Choroid plexus epithelial cell (primary cell): Measurements from ENCODE around the gene KLHL17.
"Not testable (repeated sequence)": the region's sequence is repeated elsewhere in the genome, so short reads cannot be mapped to it uniquely, and the experiment has no call there.

ENCODE experiments used
- DNase-seq: peaks from one replicate; pipeline ENCODE4 v3.0.0-alpha.2; 2010; ENCODE audit warnings: low read depth
- H3K4me3 ChIP-seq: 2 replicates; pipeline ENCODE4 v1.5.1; 2011; ENCODE audit warnings: low read depth, mild to moderate bottlenecking, control low read depth, low read length, moderate library complexity
- TF ChIP-seq, protein P1 (sequence below): conservative IDR thresholded peaks from 2 replicates; pipeline ENCODE4 v1.5.1; 2011; ENCODE audit warnings: low read depth, mild to moderate bottlenecking, control low read depth, inconsistent platforms, low read length, moderate library complexity

KLHL17 gene

GRCh38 chr1:981955-982558 lies 21.7 kb downstream of the KLHL17 start, which contains the start of gene PERM1:
TSS of gene PERM1 (minus strand) at chr1:982093. CDS start at chr1:981029, 1,064 bp downstream.
- TF ChIP-seq, protein P1, sequence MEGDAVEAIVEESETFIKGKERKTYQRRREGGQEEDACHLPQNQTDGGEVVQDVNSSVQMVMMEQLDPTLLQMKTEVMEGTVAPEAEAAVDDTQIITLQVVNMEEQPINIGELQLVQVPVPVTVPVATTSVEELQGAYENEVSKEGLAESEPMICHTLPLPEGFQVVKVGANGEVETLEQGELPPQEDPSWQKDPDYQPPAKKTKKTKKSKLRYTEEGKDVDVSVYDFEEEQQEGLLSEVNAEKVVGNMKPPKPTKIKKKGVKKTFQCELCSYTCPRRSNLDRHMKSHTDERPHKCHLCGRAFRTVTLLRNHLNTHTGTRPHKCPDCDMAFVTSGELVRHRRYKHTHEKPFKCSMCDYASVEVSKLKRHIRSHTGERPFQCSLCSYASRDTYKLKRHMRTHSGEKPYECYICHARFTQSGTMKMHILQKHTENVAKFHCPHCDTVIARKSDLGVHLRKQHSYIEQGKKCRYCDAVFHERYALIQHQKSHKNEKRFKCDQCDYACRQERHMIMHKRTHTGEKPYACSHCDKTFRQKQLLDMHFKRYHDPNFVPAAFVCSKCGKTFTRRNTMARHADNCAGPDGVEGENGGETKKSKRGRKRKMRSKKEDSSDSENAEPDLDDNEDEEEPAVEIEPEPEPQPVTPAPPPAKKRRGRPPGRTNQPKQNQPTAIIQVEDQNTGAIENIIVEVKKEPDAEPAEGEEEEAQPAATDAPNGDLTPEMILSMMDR = no peak
- DNase-seq = no peak
- H3K4me3 ChIP-seq = no peak within 1 kb of the TSS

DNA sequence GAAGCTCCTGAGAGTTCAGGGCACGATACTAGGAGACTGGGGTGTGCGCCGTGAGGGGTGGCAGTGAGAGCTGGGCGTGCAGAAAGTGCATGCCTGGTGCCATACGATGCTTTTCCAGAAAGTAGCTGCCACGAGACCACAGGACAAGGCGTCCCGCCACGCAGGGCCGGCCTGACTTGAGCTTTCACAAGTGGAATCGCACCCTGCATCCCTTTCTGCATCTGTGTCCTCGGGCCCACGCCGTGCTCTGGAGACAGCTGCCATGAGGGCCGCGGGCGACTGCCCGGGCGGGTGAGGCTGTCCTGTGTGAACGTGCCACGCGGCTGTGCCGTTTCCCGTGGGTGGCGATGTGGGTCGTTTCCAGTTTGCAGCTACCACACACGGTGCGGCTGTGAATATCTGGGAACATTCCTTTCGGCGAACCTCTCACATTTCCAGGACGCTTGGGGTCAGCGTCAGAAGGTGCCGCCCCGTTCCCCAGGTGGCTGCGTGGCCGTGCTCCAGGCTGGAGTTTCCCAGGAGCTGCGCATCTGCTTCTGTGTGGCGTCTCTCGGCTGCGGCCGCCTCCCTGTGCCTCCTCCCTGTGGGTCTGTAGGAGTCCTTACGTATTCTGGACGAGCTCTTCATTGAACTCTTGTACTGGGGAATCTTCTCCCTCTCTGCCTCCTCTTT lies 22.5 kb downstream of the KLHL17 start:
- TF ChIP-seq, protein P1 = no peak
- no peak overlapping the region for H3K4me3 ChIP-seq
- no peak for DNase-seq

- DNase-seq = no peak
- TF ChIP-seq, protein P1 = peak; percentile 80
- H3K4me3 ChIP-seq = peak overlapping the region; percentile 26
These were observed 23.6 kb downstream of the KLHL17 start for GRCh38 chr1:983798-984475.

DNA sequence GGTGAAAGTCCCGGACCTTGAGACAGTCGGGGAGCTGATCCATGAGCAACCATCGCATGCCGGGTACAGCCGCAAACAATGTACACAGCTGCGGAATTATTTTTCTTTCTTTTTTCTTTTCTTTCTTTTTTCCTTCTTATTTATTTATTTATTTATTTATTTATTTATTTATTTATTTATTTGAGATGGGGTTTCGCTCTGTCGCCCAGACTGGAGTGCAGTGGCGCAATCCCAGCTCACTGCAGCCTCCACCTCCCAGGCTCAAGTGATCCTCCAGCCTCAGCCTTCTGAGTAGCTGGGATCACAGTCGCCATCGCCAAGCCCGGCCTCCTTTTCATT lies 24.1 kb downstream of the KLHL17 start:
- TF ChIP-seq, protein P1 = no peak
- peak overlapping the region; percentile 26 for H3K4me3 ChIP-seq
- DNase-seq = no peak

- no peak overlapping the region for H3K4me3 ChIP-seq
- no peak for DNase-seq
- TF ChIP-seq, protein P1 = no peak
These were observed 24.7 kb downstream of the KLHL17 start for GRCh38 chr1:985126-985525.

GRCh38 chr1:988061-988460 lies 27.7 kb downstream of the KLHL17 start:
- not testable (repeated sequence) for DNase-seq, H3K4me3 ChIP-seq

DNA sequence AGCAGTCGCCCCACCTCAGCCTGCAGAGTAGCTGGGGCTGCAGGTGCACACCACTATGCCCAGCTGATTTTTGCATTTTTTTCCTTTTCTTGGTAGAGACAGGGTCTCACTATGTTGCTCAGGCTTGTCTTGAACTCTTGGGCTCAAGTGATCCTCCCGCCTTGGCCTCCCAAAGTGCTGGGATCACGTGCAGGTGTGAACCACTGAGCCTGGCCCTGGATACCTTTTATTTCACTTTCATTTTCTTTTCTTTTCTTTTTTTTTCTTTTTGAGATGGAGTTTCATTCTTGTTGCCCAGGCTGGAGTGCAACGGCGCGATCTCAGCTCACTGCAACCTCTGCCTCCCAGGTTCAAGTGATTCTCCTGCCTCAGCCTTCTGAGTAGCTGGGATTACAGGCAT lies 30.9 kb downstream of the KLHL17 start:
- DNase-seq, H3K4me3 ChIP-seq: not testable (repeated sequence)

DNA sequence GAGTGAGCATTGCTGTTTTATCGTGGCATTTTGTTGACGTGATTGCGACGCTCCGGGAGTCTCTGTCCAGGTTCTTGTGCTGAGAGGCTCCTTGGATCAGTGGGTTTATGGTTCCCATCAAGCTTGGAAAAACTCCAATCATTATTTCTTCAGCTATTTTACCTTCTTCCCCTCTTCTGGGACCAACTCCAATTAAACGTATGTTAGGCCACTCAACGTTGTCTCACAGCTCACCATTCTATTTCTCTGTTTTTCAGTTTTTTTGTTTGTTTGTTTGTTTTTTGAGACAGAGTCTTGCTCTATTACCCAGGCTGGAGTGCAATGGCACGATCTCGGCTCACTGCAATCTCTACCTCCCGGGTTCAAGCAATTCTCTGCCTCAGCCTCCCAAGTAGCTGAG lies 31.5 kb downstream of the KLHL17 start:
- no peak overlapping the region for H3K4me3 ChIP-seq
- TF ChIP-seq, protein P1 = no peak
- DNase-seq = no peak
